DOHH2 (cell line): ENCODE results near the gene XKR3.

Source experiments
- CTCF ChIP-seq: fragments of 200-600 bp; sonication (generic); IDR thresholded peaks from one replicate; pipeline ENCODE4 v1.5.1; 2014; ENCODE audit warnings: antibody characterized with exemption, mild to moderate bottlenecking, low read depth, low read length; ENCODE audit not compliant: poor library complexity, severe bottlenecking
- EZH2phosphoT487 ChIP-seq: fragments of 200-600 bp; sonication (generic); IDR thresholded peaks from 2 replicates; pipeline ENCODE4 v1.6.1; 2017; ENCODE audit warnings: borderline replicate concordance, mild to moderate bottlenecking, antibody characterized with exemption, low read length, moderate library complexity, mixed read lengths

GRCh38 chr22:16845881-16846280 is 20.7 kb upstream of the XKR3 start:
- TF ChIP-seq CTCF, result no peak
- TF ChIP-seq EZH2phosphoT487, result no peak
